Spleen (tissue), 7 donors: Measurements from ENCODE around the gene RERE.

Experiments
- POLR2A ChIP-seq, 3 donors: fragments of 450-650 bp; IDR thresholded peaks; one replicate each; pipeline ENCODE4 v1.5.1; 2017; ENCODE audit warnings: antibody characterized with exemption in 3 of 3, mild to moderate bottlenecking in 1 of 3
- POLR2AphosphoS5 ChIP-seq, 3 donors: sonication (generic); formaldehyde crosslinking; IDR thresholded peaks; one replicate each; pipeline ENCODE4 v1.5.1; 2017; ENCODE audit warnings: antibody characterized with exemption in 3 of 3
- TF ChIP-seq, protein P1 (sequence below), 11 experiments: fragments of 200-600 bp in 7 of 11; fragments of 450-650 bp in 4 of 11; sonication (generic) in 4 of 11; IDR thresholded peaks in 8 of 11; conservative IDR thresholded peaks in 3 of 11; 1 replicate in 7 of 11; 2 replicates in 4 of 11; pipeline versions ENCODE4 v1.4.0 to v1.8.0; 2016 to 2021; ENCODE audit warnings: antibody characterized with exemption in 11 of 11, inconsistent platforms in 4 of 11, mild to moderate bottlenecking in 1 of 11
- donor health status: DM: no; HTN: no; CAD: no; lungs with moderate emphysema.
- donor health status: DM: no; HTN: no; CAD: no.
- donor health status: DM: no; HTN: no; CAD: no.

DNA sequence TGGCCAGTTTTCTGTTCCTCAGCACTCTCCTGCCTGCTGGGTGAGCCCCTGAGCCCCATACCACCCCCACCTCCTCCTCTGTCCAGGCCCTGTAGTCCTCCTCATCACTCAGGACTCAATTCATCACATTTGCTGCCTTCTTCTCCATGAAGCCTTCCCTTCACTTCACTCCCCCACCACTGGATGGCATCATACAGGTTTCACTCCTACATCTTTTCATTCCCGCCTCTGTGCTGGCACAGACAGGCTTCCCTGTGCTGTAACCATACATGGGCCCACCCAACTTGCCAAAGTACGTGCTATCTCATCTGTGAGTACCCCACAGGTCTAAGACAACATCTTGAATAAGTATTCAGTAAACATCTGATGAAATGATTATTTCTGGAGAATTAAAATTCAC lies 442.6 kb downstream of the RERE start:
- TF ChIP-seq POLR2A (IDR thresholded peaks at IDR 0.05) = no peak
- TF ChIP-seq, protein P1, sequence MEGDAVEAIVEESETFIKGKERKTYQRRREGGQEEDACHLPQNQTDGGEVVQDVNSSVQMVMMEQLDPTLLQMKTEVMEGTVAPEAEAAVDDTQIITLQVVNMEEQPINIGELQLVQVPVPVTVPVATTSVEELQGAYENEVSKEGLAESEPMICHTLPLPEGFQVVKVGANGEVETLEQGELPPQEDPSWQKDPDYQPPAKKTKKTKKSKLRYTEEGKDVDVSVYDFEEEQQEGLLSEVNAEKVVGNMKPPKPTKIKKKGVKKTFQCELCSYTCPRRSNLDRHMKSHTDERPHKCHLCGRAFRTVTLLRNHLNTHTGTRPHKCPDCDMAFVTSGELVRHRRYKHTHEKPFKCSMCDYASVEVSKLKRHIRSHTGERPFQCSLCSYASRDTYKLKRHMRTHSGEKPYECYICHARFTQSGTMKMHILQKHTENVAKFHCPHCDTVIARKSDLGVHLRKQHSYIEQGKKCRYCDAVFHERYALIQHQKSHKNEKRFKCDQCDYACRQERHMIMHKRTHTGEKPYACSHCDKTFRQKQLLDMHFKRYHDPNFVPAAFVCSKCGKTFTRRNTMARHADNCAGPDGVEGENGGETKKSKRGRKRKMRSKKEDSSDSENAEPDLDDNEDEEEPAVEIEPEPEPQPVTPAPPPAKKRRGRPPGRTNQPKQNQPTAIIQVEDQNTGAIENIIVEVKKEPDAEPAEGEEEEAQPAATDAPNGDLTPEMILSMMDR (IDR thresholded peaks at IDR 0.05 in 8 of 11, conservative IDR thresholded peaks at IDR 0.05 in 3 of 11) = peak in 7 of 11 experiments; percentile 31 to 43 (median 37)
- TF ChIP-seq POLR2AphosphoS5 (IDR thresholded peaks at IDR 0.05) = no peak
